Heart left ventricle (tissue), 13 donors: ENCODE results near the gene SARNP.

Experiments
- POLR2A ChIP-seq, 2 donors: fragments of 450-650 bp; IDR thresholded peaks; one replicate each; pipeline ENCODE4 v1.6.1; 2017; ENCODE audit warnings: antibody characterized with exemption in 2 of 2, mild to moderate bottlenecking in 2 of 2, moderate library complexity in 2 of 2
- TF ChIP-seq, protein P1 (sequence below), 12 donors: fragments of 200-600 bp; sonication (generic) in 4 of 12; IDR thresholded peaks; one replicate each; pipeline versions ENCODE4 v1.5.0 to v1.8.0; 2018 to 2022; ENCODE audit warnings: antibody characterized with exemption in 12 of 12, mild to moderate bottlenecking in 5 of 12
- donor health status: ischemic (EF 13 %, LVEDD 7.1; RV severe dilation, severe dysfunction).
- donor health status: DM: no; HTN: yes; CAD: no.
- donor health status: DM: no; HTN: no; CAD: no.
- donor health status: ischemic (EF 25% LVEDD 6.9; RV normal size, moderate dysfunction).
- donor health status: ischemic (EF 25% LVEDD 5.7; RV mildly dilated, moderate dysfunction).
- donor health status: ischemic (EF 35%, LVEDD 5.7; RV mildly dilated, moderate dysfunction).
- donor health status: nonischemic (EF 11% LVEDD 7.7; RV severe dilation, severe dysfunction).
- donor health status: DM: yes; HTN: yes; CAD: no.
- donor health status: PGD.
- donor health status: ischemic (EF 29% LVEDD 5.4; RV normal size, mild dysfunction).
- donor health status: nonischemic (EF 23%, LVEDD 6.1; RV moderate dilation, normal function).

DNA sequence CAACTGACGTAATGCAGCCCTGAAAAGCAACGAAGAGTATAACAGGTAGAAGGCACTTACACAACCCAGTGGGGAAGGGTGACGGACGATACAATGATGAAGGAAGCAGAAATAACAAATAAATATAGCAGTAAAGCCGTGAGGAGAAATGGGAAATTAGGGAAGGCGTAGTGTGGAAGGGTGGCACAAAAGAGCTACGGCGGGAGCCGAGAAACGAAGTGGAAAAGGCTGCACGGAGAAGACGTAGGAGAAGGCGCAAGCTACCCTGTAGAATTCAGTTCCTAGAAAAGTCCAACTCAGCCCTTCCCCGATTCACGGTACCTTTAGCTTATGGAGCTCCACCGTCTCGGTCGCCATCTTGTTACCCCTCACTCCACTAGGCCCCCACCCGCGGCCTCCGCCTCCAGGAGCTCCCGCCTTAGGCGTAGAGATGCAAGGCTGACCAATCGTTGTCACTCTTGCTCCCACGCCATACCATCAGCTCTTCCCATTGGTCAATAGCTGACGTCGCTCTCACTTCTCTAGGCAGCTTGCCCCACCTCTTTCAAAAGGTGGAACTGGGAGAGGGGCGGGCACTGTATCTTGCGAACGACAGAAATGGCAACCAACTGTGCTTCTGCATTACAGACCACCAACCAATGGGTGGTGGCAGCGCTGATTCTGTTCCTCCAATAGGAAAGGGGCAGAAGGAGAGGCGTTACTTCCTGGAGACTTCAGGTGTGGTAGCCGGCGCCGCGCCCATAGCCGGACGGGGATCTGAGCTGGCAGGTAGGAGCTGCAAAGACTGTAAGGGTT lies at the start of gene SARNP, which contains the start of gene ORMDL2:
- TF ChIP-seq POLR2A (IDR thresholded peaks at IDR 0.05), result peak in 1 of 2 donors; percentile 47
- TF ChIP-seq, protein P1, sequence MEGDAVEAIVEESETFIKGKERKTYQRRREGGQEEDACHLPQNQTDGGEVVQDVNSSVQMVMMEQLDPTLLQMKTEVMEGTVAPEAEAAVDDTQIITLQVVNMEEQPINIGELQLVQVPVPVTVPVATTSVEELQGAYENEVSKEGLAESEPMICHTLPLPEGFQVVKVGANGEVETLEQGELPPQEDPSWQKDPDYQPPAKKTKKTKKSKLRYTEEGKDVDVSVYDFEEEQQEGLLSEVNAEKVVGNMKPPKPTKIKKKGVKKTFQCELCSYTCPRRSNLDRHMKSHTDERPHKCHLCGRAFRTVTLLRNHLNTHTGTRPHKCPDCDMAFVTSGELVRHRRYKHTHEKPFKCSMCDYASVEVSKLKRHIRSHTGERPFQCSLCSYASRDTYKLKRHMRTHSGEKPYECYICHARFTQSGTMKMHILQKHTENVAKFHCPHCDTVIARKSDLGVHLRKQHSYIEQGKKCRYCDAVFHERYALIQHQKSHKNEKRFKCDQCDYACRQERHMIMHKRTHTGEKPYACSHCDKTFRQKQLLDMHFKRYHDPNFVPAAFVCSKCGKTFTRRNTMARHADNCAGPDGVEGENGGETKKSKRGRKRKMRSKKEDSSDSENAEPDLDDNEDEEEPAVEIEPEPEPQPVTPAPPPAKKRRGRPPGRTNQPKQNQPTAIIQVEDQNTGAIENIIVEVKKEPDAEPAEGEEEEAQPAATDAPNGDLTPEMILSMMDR (IDR thresholded peaks at IDR 0.05), result no peak
